ENCODE data around the gene GDF10.

GDF10 gene

GRCh38 chr10:47299611-47300428 lies at the start of gene GDF10:
Gene GDF10 (plus strand): TSS chr10:47300197. CDS start chr10:47300652, 455 bp downstream.
- no peak for DNase-seq

GRCh38 chr10:47252093-47252780 lies 47.8 kb upstream of the GDF10 start:
- DNase-seq: no peak

GRCh38 chr10:47253030-47253637 lies 46.9 kb upstream of the GDF10 start:
- DNase-seq: no peak

- DNase-seq: no peak
These were observed 46.2 kb upstream of the GDF10 start for GRCh38 chr10:47253651-47254375.

- DNase-seq: no peak
These were observed 45.4 kb upstream of the GDF10 start for GRCh38 chr10:47254611-47255010.

- no peak for DNase-seq
These were observed 44.8 kb upstream of the GDF10 start for GRCh38 chr10:47255033-47255813.

GRCh38 chr10:47255866-47256265 lies 44.1 kb upstream of the GDF10 start:
- no peak for DNase-seq

- DNase-seq: no peak
These were observed 43.2 kb upstream of the GDF10 start for GRCh38 chr10:47256751-47257336.

- DNase-seq: no peak
These were observed 42.4 kb upstream of the GDF10 start for GRCh38 chr10:47257396-47258120.

- DNase-seq: no peak
These were observed 41.1 kb upstream of the GDF10 start for GRCh38 chr10:47258921-47259320.

GRCh38 chr10:47259466-47259865 lies 40.5 kb upstream of the GDF10 start:
- DNase-seq: no peak

GRCh38 chr10:47260505-47261111 lies 39.4 kb upstream of the GDF10 start:
- no peak for DNase-seq

- peak; percentile 19 to 29 for DNase-seq
These were observed 38.9 kb upstream of the GDF10 start for GRCh38 chr10:47261121-47261520.

- no peak for DNase-seq
These were observed 38.4 kb upstream of the GDF10 start for GRCh38 chr10:47261556-47261955.

- no peak for DNase-seq
These were observed 37.1 kb upstream of the GDF10 start for GRCh38 chr10:47262606-47263533.

GRCh38 chr10:47264797-47265281 lies 35.2 kb upstream of the GDF10 start:
- peak; percentile 55 to 65 for DNase-seq

GRCh38 chr10:47266602-47267001 lies 33.4 kb upstream of the GDF10 start:
- no peak for DNase-seq

- no peak for DNase-seq
These were observed 31.3 kb upstream of the GDF10 start for GRCh38 chr10:47268696-47269095.

- DNase-seq: no peak
These were observed 30.7 kb upstream of the GDF10 start for GRCh38 chr10:47269294-47269693.
